KG1 (cell line): ENCODE results near the gene SLC22A23.

Experiments
- DNase-seq: peaks from one replicate; lab custom pipeline; 2025; lab: John Stamatoyannopoulos, UW

Gene SLC22A23

GRCh38 chr6:3331971-3332370, 124.9 kb downstream of the SLC22A23 start:
- DNase-seq: no peak

GRCh38 chr6:3331494-3331893, 125.4 kb downstream of the SLC22A23 start:
- no peak for DNase-seq

GRCh38 chr6:3330199-3330598, 126.7 kb downstream of the SLC22A23 start:
- no peak for DNase-seq

- DNase-seq: no peak
Observed at GRCh38 chr6:3329393-3330051, 127.3 kb downstream of the SLC22A23 start.

- no peak for DNase-seq
Observed at GRCh38 chr6:3328796-3329195, 128.1 kb downstream of the SLC22A23 start.

GRCh38 chr6:3328145-3328544, 128.7 kb downstream of the SLC22A23 start:
- DNase-seq: no peak

- DNase-seq: no peak
Observed at GRCh38 chr6:3327403-3327802, 129.4 kb downstream of the SLC22A23 start.

GRCh38 chr6:3326981-3327380, 129.9 kb downstream of the SLC22A23 start:
- DNase-seq: no peak

- no peak for DNase-seq
Observed at GRCh38 chr6:3326184-3326971, 130.5 kb downstream of the SLC22A23 start.

- no peak for DNase-seq
Observed at GRCh38 chr6:3325210-3325609, 131.6 kb downstream of the SLC22A23 start.

- no peak for DNase-seq
Observed at GRCh38 chr6:3324262-3324942, 132.4 kb downstream of the SLC22A23 start.

GRCh38 chr6:3323696-3324261, 133.1 kb downstream of the SLC22A23 start:
- no peak for DNase-seq

GRCh38 chr6:3323148-3323547, 133.7 kb downstream of the SLC22A23 start:
- no peak for DNase-seq

GRCh38 chr6:3322366-3322890, 134.4 kb downstream of the SLC22A23 start:
- DNase-seq: no peak

- no peak for DNase-seq
Observed at GRCh38 chr6:3321875-3322274, 135.0 kb downstream of the SLC22A23 start.

GRCh38 chr6:3321042-3321441, 135.8 kb downstream of the SLC22A23 start:
- no peak for DNase-seq

GRCh38 chr6:3320238-3320811, 136.5 kb downstream of the SLC22A23 start:
- no peak for DNase-seq

GRCh38 chr6:3319610-3320200, 137.1 kb downstream of the SLC22A23 start:
- DNase-seq: no peak

- DNase-seq: no peak
Observed at GRCh38 chr6:3318821-3319540, 137.9 kb downstream of the SLC22A23 start.

GRCh38 chr6:3318226-3318625, 138.6 kb downstream of the SLC22A23 start:
- DNase-seq: no peak

- DNase-seq: no peak
Observed at GRCh38 chr6:3317741-3318211, 139.1 kb downstream of the SLC22A23 start.
